PC-9 (cell line): ENCODE measurements around the gene SNCB. TPM values are rescaled to one million over a fixed set of nuclear protein-coding genes. Genes with fewer than 3 reads are reported as not detected.

Experiments used
- BruUV-seq: library from RNA; stranded (reverse); fragments of 400-500 nt; replicated peaks from 2 replicates; lab custom pipeline; 2021; lab: Mats Ljungman, UMichigan
- CTCF ChIA-PET: fragments of 300-600 bp; sonication (Branson Sonifier 250); formaldehyde crosslinking; loops from one replicate; lab custom pipeline; 2022; ENCODE audit warnings: antibody characterized with exemption; lab: Charles Lee
- POLR2A ChIA-PET: fragments of 300-600 bp; sonication (Branson Sonifier 250); formaldehyde crosslinking; loops from one replicate; lab custom pipeline; 2022; ENCODE audit warnings: antibody characterized with exemption; ENCODE audit not compliant: unreplicated experiment; lab: Charles Lee
- DNase-seq, 2 experiments: peaks; one replicate each; pipeline versions ENCODE4 v3.0.0 to v3.0.0-alpha.2; 2015 to 2022; ENCODE audit warnings: mixed read lengths in 1 of 2
- H2AFZ ChIP-seq: fragments of 200-600 bp; sonication (generic); 2 replicates; pipeline ENCODE4 v1.8.1; 2017; ENCODE audit warnings: antibody characterized with exemption
- H3F3A ChIP-seq: fragments of 200-600 bp; sonication (generic); 2 replicates; pipeline ENCODE4 v1.8.1; 2017; ENCODE audit warnings: antibody characterized with exemption, mild to moderate bottlenecking, low read depth; ENCODE audit not compliant: insufficient read depth
- H3K27ac ChIP-seq: fragments of 200-600 bp; sonication (generic); 2 replicates; pipeline ENCODE4 v1.6.1; 2016; ENCODE audit warnings: mixed run types
- H3K27me3 ChIP-seq: fragments of 200-600 bp; sonication (generic); 2 replicates; pipeline ENCODE4 v1.6.1; 2016; ENCODE audit warnings: low read depth, mixed run types; ENCODE audit not compliant: insufficient read depth
- H3K36me3 ChIP-seq: fragments of 200-600 bp; sonication (generic); 2 replicates; pipeline ENCODE4 v1.6.1; 2016; ENCODE audit warnings: low read depth, mixed run types
- H3K4me1 ChIP-seq: fragments of 200-600 bp; sonication (generic); replicated peaks from 2 replicates; pipeline ENCODE4 v1.6.1; 2016; ENCODE audit warnings: mixed run types; ENCODE audit not compliant: insufficient read depth
- H3K4me2 ChIP-seq: fragments of 200-600 bp; sonication (generic); 2 replicates; pipeline ENCODE4 v1.6.1; 2017; ENCODE audit warnings: mixed run types
- H3K4me3 ChIP-seq: fragments of 200-600 bp; sonication (generic); 2 replicates; pipeline ENCODE4 v1.6.1; 2016; ENCODE audit warnings: mixed run types
- H3K79me2 ChIP-seq: fragments of 200-600 bp; sonication (generic); 2 replicates; pipeline ENCODE4 v1.6.1; 2017; ENCODE audit warnings: low read depth, mixed run types
- H3K9me2 ChIP-seq: fragments of 200-600 bp; sonication (generic); 2 replicates; pipeline ENCODE4 v1.8.1; 2017; ENCODE audit warnings: mild to moderate bottlenecking; ENCODE audit not compliant: insufficient read depth
- H3K9me3 ChIP-seq: fragments of 200-600 bp; sonication (generic); 2 replicates; pipeline ENCODE4 v1.8.1; 2016; ENCODE audit warnings: low read depth; ENCODE audit not compliant: insufficient read depth
- H4K20me1 ChIP-seq: fragments of 200-600 bp; sonication (generic); 2 replicates; pipeline ENCODE4 v1.8.1; 2017; ENCODE audit not compliant: insufficient read depth
- EZH2 ChIP-seq: fragments of 200-600 bp; sonication (generic); IDR thresholded peaks from 2 replicates; pipeline ENCODE4 v1.8.0; 2017; ENCODE audit warnings: antibody characterized with exemption, low read depth
- intact Hi-C: fragments of 100-400 bp; cut with micrococcal nuclease; formaldehyde crosslinking; loops from one replicate; pipeline ENCODE4 v1.10.0; 2022; ENCODE audit not compliant: unreplicated experiment
- total RNA-seq: library from RNA; stranded (reverse); gene quantifications from 2 replicates; pipeline ENCODE4 v1.2.3, GENCODE V29; 2021
- TF ChIP-seq, protein P1 (sequence below): fragments of 200-600 bp; sonication (generic); conservative IDR thresholded peaks from 2 replicates; pipeline ENCODE4 v1.6.1; 2017; ENCODE audit warnings: mixed run types, antibody characterized with exemption, mild to moderate bottlenecking, moderate library complexity

Gene SNCB
- total RNA-seq, 1 experiment from 2014 or later: not detected

DNA sequence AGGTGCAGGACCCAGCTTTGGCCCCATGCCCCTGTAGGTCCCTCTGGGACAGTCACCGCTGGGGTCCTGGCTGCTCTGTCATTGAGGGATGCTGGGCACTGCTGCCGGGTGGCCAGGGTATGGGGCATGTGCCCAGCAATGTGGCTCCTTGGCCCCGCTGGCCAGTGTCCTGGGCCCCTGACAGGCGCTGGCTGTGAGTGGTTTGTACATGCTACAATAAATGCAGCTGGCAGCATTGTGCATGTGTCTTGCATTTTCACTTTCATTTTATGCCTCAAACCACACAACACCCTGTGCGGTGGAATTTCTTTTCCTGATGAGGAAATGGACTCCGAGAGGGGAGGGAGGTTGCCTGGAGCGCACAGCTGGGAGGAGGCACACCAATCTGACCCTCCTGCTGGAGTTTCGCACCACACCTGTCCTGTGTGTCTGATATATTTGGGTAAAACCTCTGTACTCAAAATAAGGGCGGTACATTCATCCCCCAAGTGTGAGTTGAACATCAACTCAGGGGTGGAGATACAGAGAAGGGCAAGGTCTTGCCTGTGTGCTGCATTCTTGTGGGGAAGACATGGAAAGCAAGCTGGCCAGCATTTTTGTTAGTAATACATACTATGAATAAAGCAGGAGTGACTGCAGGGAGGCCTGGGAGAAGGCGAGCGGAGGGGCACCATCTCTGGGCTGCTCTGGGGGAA lies 28.6 kb upstream of the SNCB start:
- no TSS peak for BruUV-seq
- H3K9me2 ChIP-seq: no peaks in the 10 kb centered on the region
- no peak overlapping the region for H3K4me2 ChIP-seq
- no peaks in the 10 kb centered on the region for H3K27me3 ChIP-seq
- ChIA-PET POLR2A (no interaction called here), CTCF (interaction anchor here (0.6 to 0.9 kb wide), 3 partner anchors 73 to 453 kb away, joined by 3 to 4 read pairs (median 3); no protein-coding TSS in a partner anchor)
- no peaks in the 10 kb centered on the region for H4K20me1 ChIP-seq
- no peaks in the 10 kb centered on the region for H3K9me3 ChIP-seq
- intact Hi-C loops: loop anchor here (1.0 kb wide), 1 partner anchor 453 kb away; no protein-coding TSS in a partner anchor
- peaks cover 5% of the 10 kb centered on the region; the same call in 1 of the 2 replicates for H3F3A ChIP-seq
- no peaks in the 10 kb centered on the region for H3K36me3 ChIP-seq
- H3K4me3 ChIP-seq: no peak overlapping the region
- H2AFZ ChIP-seq: no peak overlapping the region
- H3K4me1 ChIP-seq: no peaks in the 10 kb centered on the region
- no peak for TF ChIP-seq EZH2
- TF ChIP-seq, protein P1, sequence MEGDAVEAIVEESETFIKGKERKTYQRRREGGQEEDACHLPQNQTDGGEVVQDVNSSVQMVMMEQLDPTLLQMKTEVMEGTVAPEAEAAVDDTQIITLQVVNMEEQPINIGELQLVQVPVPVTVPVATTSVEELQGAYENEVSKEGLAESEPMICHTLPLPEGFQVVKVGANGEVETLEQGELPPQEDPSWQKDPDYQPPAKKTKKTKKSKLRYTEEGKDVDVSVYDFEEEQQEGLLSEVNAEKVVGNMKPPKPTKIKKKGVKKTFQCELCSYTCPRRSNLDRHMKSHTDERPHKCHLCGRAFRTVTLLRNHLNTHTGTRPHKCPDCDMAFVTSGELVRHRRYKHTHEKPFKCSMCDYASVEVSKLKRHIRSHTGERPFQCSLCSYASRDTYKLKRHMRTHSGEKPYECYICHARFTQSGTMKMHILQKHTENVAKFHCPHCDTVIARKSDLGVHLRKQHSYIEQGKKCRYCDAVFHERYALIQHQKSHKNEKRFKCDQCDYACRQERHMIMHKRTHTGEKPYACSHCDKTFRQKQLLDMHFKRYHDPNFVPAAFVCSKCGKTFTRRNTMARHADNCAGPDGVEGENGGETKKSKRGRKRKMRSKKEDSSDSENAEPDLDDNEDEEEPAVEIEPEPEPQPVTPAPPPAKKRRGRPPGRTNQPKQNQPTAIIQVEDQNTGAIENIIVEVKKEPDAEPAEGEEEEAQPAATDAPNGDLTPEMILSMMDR: no peak
- no peaks in the 10 kb centered on the region for H3K79me2 ChIP-seq
- no peak for DNase-seq
- no peak overlapping the region for H3K27ac ChIP-seq

DNA sequence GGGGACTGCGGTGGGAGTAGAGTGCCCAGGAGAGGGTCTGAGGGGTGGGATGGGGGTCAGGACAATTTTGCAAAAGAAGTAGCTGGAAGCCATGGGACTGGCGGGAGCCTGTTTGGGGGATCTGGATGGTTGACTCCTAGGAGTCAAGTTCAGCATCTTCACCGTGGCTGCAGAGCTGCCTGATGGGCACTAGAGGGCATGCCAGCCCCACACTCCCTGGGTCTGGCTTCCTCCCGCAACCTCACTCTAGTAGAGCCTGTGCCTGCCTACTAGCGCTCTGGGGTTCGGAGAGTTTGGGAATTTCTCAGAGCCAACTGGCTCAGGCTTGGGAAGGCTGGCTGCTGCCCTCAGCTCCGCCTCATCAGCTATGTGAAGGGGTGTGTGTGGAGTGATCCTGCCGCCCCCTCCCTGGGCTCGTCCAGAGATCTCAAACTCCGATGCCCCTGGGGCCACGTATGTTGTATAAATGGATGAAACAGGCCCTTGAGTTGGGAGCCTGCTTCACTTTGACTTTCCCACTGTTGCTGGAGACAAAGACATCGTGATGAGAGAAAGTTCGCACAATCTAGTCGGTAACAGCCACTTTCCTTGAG lies 27.8 kb upstream of the SNCB start:
- TF ChIP-seq, protein P1: peak; percentile 87
- no peak for TF ChIP-seq EZH2
- CTCF ChIA-PET: interaction anchor here (0.6 to 1.0 kb wide), 3 partner anchors 10 to 454 kb away, joined by 3 to 4 read pairs (median 3); no protein-coding TSS in a partner anchor
- H3K27me3 ChIP-seq: no peaks in the 10 kb centered on the region
- no peaks in the 10 kb centered on the region for H3K79me2 ChIP-seq
- no peak overlapping the region for H3K27ac ChIP-seq
- no peaks in the 10 kb centered on the region for H3K4me1 ChIP-seq
- peaks cover 5% of the 10 kb centered on the region; the same call in 1 of the 2 replicates for H3F3A ChIP-seq
- intact Hi-C loops: loop anchor here (1.0 kb wide), 1 partner anchor 454 kb away; no protein-coding TSS in a partner anchor
- no peaks in the 10 kb centered on the region for H3K9me2 ChIP-seq
- TSS peak; percentile 43 for BruUV-seq
- H4K20me1 ChIP-seq: no peaks in the 10 kb centered on the region
- H3K4me2 ChIP-seq: no peak overlapping the region
- H3K9me3 ChIP-seq: no peaks in the 10 kb centered on the region
- DNase-seq: peak in 1 of 2 experiments; percentile 60
- POLR2A ChIA-PET: no interaction called here
- H3K36me3 ChIP-seq: no peaks in the 10 kb centered on the region
- H2AFZ ChIP-seq: no peak overlapping the region
- no peak overlapping the region for H3K4me3 ChIP-seq

DNA sequence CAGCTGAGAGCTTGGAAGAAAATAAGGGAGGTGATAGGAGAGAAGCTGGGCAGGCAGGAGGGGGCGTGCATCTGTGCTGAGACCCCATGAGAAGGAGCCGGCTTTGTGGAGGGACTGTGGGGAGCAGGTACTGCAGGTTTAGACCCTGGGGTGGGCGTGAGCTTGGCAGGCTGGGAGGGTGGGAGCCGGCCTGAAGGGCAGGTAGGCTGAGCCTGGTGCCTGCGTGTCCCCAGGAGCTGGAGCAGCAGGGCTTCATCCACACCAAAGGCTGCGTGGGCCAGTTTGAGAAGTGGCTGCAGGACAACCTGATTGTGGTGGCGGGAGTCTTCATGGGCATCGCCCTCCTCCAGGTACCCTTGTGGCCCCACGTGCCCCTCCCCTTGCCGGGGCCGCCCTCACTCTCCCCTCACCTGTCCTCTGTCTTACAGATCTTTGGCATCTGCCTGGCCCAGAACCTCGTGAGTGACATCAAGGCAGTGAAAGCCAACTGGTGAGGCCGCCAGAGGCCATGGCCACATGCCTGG lies 26.2 kb upstream of the SNCB start:
- Histone ChIP-seq H3K36me3 (no peaks in the 10 kb centered on the region), H3F3A (peaks cover 5% of the 10 kb centered on the region; the same call in 1 of the 2 replicates), H4K20me1 (no peaks in the 10 kb centered on the region; the same call in 1 of the 2 replicates), H3K4me3 (no peak overlapping the region), H3K27me3 (no peaks in the 10 kb centered on the region), H3K9me3 (no peaks in the 10 kb centered on the region), H3K4me1 (no peaks in the 10 kb centered on the region), H3K79me2 (no peaks in the 10 kb centered on the region), H3K9me2 (no peaks in the 10 kb centered on the region), H3K4me2 (no peak overlapping the region), H3K27ac (no peak overlapping the region), H2AFZ (no peak overlapping the region)
- BruUV-seq: no TSS peak
- ChIA-PET POLR2A (no interaction called here), CTCF (no interaction called here)
- TF ChIP-seq EZH2: no peak
- TF ChIP-seq, protein P1: no peak
- no peak for DNase-seq
- intact Hi-C loops: no loop called here
